Activated CD8-positive, alpha-beta memory T cell treated with anti-CD3 and anti-CD28 coated beads, Interleukin-2, amount 50 U/mL, for 1 hour (primary cell): ENCODE data around the gene MAP3K13.
"Not testable (repeated sequence)": the region's sequence is repeated elsewhere in the genome, so short reads cannot be mapped to it uniquely, and the experiment has no call there.

ENCODE experiments used
- DNase-seq: peaks from one replicate; pipeline ENCODE4 v3.0.0-alpha.2; 2020; ENCODE audit errors: extremely low read depth

Gene MAP3K13

DNA sequence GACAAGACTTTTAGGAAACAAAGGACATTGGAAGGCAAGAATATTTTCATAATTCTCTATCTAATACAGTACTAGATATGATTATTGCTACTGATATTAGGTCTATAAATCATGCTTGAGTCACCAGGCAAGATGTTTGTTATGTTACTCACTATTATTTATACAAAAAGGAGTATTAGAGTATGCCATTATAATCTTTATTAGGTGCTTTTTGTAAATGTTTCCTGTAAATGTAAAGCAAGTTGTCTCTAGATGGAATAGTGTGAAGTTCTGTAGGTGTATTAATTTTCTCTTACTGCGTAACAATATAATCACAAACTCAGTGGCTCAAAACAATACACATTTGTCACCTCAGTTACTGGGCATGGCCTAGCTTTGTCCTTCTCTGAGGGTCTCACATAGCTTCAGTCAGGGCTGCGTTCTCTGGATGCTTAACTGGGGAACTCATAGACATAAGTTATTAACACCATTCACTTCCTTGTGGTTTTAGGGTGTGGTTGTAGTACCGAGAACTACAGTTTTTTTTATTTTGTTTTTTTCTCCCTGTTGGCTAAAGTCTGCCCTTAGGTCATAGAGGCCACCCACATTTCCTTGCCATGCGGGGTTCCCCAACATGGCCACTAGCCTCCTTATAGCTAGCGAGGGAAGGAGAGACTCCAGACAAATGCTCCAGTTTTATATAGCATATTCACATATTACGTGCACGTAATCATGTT, 20.3 kb upstream of the MAP3K13 start:
- no peak for DNase-seq

DNA sequence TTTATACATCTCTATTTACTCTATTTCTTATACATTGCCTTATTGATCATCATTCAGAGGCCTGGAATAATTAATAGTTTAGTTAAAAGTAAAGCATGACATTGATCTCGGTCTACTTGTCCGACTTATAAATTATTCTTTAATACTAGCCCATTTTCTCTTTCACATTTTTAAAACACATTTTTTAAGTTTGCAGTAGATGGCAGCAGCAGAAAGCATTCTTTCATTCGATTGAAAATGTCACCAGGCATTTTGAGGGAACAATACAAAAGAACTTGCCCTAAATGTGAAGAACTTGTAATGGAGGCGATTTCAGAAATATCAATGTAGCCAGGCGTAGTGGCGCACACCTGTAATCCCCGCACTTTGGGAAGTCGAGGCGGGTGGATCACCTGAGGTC, 15.5 kb upstream of the MAP3K13 start:
- DNase-seq = no peak

DNA sequence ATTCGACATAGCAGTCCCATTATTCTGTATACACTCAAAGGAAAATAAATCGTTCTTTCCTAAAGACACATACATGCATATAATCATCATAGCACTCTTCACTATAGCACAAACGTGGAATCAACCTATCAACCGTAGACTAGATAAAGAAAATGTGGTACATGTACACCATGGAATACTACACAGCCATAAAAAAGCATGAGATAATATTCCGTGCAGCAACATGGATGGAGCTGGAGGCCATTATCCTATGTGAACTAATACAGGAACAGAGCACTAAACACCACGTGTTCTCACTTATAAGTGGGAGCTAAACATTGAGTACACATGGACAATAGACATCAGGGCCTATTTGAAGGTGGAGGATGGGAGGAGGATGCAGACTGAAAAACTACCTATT, 12.1 kb upstream of the MAP3K13 start:
- DNase-seq = no peak

DNA sequence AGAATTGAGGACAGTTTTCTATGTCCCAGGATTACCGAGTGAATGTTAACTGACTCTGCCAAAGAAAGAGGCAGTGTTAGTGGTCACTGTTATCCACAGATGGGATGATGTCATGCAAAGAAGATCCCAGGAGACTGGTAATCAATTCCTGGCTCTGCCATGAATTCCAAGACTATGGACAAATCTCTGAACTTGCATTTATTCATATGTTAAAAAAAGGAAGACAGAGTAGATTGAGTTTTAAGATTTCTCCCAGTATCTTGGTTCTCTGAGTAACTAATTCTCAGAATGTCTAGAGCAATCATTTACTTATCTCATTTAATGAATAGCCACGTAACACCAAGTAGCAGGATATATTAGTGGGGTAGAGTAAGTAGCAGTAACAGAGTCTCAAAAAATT, 11.5 kb upstream of the MAP3K13 start:
- DNase-seq = no peak

DNA sequence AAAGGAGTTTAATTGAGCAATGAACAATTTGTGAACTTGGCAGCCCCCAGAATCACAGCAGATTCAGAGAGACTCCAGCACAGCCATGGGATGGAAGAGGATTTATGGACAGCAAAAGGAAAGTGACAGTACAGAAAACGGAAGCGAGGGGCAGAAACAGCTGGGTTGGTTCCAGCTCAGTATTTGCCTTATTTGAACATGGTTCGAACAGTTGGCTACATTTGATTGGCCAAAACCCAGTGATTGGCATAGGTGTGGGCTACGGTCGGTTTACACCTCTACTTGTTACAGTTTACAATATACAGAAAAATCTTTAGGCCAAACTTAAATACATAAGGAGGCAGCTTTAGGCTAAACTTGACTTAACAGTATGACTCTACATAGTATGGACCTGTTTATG, 9.7 kb upstream of the MAP3K13 start:
- no peak for DNase-seq

DNA sequence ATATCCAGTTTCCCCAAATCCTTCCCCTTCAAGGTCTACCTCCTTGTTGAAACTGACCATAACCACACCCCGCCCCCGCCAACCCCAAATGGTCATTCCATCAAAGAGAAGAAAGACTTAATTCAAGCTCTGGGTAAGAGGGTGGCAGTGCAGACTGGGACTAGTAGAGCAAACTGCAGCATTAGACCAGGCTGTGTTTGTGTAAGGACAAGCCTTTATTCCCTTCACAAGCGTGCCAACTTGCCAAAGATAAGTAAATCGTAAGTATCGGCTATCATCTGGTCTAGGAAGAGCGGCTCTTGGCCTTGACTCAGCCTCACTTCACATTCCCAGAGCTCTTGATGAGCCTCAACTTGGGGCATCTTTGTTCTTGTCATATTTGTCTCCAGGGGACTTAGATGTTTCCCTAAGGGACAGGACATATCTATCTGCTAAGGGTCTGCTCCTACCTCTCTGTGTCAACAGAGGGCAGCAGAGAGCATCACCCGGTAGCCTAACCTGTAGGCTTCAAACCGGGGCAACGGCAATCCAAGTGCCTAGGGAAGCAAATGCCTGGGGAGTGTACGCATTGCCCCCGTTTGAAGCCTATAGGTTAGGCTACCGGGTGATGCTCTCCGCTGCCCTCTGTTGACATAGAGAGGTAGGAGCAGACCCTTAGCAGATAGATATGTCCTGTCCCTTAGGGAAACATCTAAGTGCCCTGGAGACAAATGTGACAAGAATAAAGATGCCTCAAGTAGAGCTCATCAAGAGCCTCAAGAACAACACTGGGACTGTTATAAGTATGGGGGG, 8.9 kb upstream of the MAP3K13 start:
- DNase-seq = peak; percentile 11

DNA sequence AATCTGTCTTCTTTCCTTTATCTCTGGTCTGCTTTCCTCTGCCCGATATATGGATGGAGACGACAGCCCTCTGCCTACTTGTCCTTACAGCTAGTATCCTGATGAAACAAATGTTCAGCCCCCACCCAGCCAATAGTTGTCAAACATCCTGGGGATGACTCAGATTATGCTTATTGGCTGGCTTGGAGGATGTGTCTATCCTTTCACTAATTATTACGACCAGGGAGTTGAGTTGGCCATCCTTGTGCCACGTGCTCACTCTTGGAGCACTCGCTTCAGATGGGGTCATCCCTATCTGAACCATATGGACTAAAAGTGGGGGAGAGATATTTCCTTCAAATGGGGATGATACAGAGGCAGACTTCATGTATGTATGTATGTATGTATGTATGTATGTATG, 6.4 kb upstream of the MAP3K13 start:
- DNase-seq = no peak

DNA sequence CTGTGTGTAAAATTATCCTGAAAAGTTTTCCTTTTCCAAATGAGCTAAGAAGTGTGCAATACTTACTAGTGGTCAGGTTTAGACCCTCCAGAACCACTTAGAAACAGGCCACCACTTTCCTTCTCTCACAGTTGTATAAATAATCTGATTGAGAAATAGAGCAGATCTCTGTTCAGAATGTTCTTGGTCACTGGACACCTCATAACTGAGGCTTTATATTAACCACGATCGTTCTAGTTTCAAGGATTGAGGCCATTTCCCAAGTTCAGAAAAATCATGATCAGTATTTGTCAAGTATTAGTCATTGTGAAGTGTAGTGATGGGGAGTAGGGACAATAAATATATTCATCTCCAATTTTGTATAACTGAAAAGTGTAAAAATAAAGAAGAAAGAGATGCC, 1.0 kb upstream of the MAP3K13 start:
- no peak for DNase-seq

DNA sequence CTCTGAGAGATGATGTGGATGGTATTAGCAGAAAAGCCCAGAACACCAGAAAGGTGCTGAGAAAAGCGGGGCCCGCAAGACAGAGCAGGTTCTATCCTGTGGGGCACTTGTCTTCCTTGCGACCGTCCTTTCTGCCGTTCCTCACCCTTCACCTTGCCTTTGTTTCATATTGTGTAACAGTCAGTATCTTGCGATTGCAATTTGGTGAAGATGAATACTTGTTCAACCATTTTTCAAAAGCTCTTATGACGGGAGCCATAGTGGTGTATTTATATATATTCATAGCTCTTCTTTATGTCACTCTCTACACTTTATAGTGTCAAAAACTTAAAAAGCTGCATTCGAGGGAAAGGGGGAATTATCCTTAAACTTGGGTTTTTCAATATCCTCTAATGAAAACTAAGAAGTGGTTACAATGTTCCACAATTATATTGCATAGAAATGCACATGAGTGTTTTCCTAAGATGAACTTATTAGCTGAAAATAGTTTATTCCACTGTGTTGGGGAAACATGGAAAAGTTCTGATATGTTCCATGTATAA, 797 bp downstream of the MAP3K13 start:
- DNase-seq = no peak

DNA sequence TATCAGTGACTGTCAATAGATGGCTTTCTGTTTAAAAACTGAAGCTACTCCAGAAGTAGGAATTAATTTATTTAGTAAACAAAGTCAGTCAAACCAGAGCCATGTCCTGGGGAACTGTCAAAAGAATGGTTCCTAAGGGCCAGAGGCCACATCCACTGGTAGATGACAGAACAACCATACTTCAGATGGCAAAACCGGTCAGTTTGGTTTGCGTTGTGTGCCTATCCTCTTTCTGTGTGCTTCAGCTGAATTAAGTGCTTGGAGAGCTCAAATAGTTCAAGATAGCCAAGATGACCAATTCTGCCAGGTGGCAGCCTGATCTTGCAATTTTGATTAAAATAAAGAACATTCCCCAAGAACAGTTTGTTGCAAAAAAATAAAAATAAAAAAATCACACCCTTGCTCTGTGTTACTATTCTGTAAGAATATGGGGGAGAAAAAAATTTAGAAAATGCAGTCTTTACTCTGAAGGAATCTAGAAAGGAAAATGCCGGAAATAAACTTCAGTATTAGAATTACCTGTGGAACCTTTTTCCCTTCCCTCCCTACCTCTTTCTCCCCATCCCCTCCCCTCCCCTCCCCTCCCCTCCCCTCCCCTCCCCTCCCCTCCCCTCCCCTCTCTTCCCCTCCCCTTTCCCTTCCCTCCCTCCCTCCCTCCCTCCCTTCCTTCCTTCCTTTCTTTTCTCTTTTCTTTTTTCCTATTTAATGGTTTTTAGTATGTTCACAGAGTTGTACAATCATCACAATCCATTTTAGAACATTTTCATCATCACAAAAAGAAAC, 2.5 kb downstream of the MAP3K13 start:
- no peak for DNase-seq

DNA sequence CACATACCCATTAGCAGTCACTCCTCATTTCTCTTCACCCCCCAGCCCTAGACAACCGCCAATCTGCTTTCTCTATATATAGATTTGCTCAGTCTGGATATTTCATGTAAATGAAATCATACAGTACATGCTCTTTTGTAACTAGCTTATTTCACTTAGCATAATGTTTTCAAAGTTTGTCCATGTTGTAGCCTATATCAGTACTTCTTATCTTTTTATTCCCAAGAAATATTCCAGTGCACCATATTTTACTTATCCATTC, 3.1 kb downstream of the MAP3K13 start:
- DNase-seq = no peak

DNA sequence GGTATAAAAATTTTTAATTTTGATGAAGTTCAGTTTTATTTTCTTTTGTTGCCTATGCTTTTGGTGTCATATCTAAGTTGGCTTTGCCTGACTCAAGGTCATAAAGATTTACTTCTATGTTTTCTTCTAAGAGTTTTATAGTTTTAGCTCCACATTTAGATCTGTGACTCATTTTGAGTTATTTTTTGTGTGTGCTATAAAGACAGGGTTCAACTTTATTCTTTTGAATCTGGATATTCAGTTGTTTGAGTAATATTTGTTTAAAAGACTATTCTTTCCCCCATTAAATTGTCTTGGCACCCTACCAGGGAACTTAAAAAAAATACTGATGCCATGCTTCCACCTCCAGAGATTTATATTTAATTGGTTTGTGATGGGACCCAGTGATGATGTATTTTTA, 4.0 kb downstream of the MAP3K13 start:
- no peak for DNase-seq

DNA sequence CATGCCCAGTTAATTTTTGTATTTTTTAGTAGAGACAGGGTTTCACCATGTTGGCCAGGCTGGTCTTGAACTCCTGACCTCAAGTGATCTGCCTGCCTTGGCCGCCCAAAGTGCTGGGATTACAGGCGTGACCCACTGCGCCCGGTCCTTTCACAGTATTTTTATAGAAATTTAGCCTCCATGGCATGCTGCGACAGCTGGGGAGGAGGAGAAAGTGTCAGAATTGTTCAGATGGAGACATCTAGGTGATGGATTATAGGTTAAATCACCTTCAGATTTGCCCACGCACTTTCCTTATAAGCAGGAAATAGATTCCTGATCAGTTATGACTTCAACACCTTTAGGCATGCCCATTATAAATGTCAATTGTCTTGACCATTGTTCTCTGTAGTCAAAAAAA, 7.4 kb downstream of the MAP3K13 start:
- not testable (repeated sequence) for DNase-seq

DNA sequence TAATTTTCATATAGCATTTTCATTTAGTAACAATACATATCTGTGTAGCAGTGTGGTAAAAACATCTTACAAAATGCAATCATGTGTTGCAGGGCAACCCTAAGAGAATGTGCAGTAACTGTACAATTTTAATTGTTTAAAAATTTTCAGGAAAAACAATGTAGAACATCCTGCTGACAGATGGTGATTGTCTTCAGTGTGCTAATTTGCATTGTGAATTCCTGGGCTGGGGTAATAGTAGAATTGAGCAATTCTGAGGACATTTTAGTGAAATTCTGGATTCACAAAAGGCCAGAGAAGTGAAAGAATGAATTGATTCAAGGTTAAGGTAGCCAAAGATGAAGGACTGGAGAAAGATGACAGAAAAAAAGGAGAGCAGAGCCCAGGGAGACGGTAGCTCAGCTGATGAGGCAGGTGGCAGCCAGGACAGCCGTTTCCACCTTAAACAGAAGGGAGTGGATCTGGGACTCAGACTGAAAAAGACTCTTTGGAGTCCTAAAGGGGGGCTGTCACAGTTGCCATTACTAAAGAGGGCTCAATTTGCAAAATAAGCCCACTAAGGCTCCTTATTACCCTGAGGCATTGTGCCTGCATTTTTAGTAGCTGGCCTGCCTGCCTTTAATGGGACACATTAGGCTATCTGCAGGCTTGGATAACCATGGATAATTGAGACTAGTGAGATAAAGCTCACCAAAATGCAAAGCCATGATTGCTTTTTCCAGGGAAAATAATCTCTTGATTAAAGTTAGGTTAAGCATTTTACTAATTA, 8.6 kb downstream of the MAP3K13 start:
- DNase-seq = no peak

DNA sequence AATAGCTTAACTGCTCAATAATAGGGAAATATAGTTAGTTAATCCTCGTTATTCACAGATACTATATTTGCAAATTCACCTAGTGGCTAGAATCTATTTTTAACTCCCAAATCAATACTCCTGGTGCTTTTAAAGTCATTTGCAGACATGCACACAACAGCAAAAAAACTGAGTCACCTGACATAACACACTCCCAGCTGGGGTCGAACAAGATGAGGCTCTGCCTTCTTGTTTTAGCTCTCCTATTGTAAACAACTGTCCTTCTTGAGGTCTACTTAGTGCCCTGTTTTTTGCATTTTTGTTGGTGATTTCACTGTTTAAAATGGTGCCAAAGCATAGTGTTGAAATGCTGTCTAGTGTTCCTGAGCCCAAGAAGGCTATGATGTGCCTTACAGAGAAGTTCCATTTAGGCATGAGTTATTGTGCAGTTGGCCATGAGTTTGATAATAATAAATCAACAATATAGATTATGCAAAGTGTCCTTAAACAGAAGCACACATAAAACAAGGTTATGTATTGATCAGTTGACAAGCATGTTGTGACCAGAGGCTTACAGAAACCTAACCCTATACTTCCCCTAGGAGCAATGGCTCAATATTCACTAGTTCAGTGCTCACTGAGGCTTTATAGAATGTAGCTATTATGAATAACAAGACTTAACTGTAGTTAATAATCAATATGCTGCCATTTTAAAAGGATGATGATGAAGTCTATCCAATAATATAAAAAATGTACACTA, 18.6 kb downstream of the MAP3K13 start:
- DNase-seq = no peak

DNA sequence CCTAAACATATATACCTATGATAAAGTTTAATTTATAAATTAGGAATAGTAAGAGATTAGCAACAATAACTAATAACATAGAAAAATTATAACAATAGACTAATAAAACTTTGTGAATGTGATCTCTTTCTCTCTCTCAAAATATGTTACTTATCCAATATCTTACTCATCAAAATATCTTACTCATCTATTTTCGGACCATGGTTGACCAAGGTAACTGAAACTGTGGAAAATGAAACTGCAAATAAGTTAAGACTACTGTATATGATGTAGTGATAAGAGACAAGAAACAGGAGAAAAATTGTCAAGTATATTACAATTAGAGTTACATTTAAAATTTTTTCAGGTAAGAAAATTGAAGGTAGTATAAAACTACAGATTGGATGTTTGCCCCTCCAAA, 19.2 kb downstream of the MAP3K13 start:
- no peak for DNase-seq

DNA sequence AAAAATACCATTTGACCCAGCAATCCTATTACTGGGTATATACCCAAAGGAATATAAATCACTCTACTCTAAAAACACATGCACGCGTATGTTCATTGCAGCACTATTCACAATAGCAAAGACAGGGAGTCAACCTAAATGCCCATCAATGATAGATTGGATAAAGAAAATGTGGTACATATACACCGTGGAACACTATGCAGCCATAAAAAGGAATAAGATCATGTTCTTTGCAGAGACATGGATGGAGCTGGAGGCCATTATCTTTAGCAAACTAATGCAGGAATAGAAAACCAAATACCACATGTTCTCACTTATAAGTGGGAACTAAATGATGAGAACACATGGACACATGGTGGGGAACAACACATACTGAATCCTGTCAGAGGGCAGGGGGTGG, 23.6 kb downstream of the MAP3K13 start:
- not testable (repeated sequence) for DNase-seq

DNA sequence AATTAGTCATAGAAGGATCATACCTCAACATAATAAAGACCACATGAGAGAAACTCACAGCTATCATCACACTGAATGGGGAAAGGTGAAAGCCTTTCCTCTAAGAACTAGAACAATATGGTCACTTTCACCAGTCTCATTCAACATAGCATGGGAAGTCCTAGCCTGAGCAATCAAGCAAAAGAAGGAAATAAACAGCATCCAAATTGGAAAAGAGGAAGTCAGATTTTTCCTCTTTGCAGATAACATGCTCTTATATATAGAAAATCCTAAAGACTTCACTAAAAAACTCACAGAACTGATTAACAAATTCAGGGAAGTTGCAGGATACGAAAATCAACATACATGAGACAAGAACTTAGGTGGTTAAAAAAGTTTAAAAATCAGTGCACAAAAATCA, 24.7 kb downstream of the MAP3K13 start:
- no peak for DNase-seq

DNA sequence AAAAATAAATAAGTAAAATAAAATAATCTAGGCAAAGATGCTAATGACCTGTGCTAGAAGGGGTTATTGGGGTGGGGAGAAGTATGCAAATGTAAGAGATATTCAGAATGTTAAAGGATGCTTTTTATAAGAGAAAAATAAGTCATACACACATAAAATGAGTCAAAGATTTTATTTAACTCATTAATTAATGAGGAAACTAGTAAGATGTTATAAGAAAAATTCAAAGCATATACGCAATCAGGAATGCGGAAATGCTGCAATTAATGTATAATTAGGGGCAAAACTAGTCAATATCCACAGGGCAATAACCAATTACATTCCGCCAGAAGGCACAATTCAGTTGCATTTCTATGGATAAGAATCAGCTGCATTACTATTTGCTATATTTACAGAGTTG, 30.1 kb downstream of the MAP3K13 start:
- DNase-seq = no peak

DNA sequence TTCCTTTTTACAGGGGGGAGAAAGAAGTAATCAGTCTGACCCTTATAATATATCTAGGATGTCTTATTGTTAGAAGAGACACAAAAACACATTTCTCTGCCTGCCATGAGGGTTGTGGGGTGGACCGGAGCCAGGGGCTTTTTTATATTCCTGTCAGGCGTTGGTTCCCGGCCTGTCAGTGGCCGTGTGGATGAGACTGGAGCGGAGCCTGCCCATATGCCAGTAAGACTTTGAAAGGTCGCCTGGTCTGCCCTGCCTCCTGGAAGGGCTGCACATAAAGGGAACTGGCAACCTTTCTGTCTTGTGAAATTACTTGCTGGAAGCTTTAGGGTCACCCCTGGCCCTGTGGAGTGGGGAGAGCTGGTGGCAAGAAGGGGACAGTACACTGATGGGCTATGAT, 34.7 kb downstream of the MAP3K13 start:
- no peak for DNase-seq
